ENCODE data around the gene OAF. TPM values are rescaled to one million over a fixed set of nuclear protein-coding genes. Genes with fewer than 3 reads are reported as not detected.
A peak's percentile ranks its signal among the peaks of the same experiment; 100 is the strongest.

Gene OAF
- total RNA-seq (10 to 100 TPM; 10.3 to 41.9 (median 19.9) TPM), polyA plus RNA-seq (10 to 100 TPM; 11.9 to 26.4 TPM)
- long read RNA-seq, donor 1, transcript OAF-201 (4 exons, 2,525 nt) = major isoform, 23 of 29 reads
- long read RNA-seq, donor 1, partial matches to known transcripts = 1 of 29 reads
- long read RNA-seq, donor 1, other reads (novel, unspliced or antisense) = 5 of 29 reads
- long read RNA-seq, donor 2, partial matches to known transcripts = 3 of 4 reads
- long read RNA-seq, donor 2, other reads (novel, unspliced or antisense) = 1 of 4 reads
- long read RNA-seq, donor 3, transcript OAF-201 (4 exons, 2,525 nt) = major isoform, 23 of 28 reads
- long read RNA-seq, donor 3, partial matches to known transcripts = 1 of 28 reads
- long read RNA-seq, donor 3, other reads (novel, unspliced or antisense) = 2 of 28 reads

GRCh38 chr11:120210626-120211521 is at the start of gene OAF:
OAF (plus strand) TSS chr11:120211032; CDS start chr11:120211280, 248 bp downstream.
- H3K27me3 ChIP-seq = no peaks in the 10 kb centered on the region
- intact Hi-C loops (cut with DNase I) = loop anchor here in 2 of 10 donors (5.0 kb wide), 2 partner anchors 34 to 39 kb away; no protein-coding TSS in a partner anchor
- H3K9me3 ChIP-seq = no peaks in the 10 kb centered on the region
- H3K4me3 ChIP-seq = peak within 1 kb of the TSS; percentile 54 to 94 (median 72)
- H3K27ac ChIP-seq = peak within 1 kb of the TSS; percentile 67 to 87 (median 77)
- peaks cover 0 to 67% (median 34%) of the 10 kb centered on the region in 12 donors for H3K4me1 ChIP-seq
- ATAC-seq = peak; percentile 55 to 88 (median 82)
- peak; percentile 80 to 88 (median 81) for DNase-seq
- peaks cover 0 to 15% (median 0%) of the 10 kb centered on the region in 9 donors for H3K36me3 ChIP-seq
- TF ChIP-seq POLR2A (IDR thresholded peaks at IDR 0.05) (peak in 1 of 2 donors; percentile 45), CTCF (IDR thresholded peaks at IDR 0.05) (peak in 9 of 12 donors; percentile 4 to 40 (median 17))
- WGBS, 4 donors = 1% methylated on average over 52 to 108 of the region's 108 CpGs

GRCh38 chr11:120167659-120168058 is 43.2 kb upstream of the OAF start:
- intact Hi-C loops (cut with DNase I) = loop anchor here in 4 of 10 donors (5.0 kb wide), 2 partner anchors 500 to 685 kb away; no protein-coding TSS in a partner anchor
- whole genome bisulfite sequencing, 4 donors = 58 to 74% (median 67%) methylated on average over 11 of the region's 11 CpGs
- H3K36me3 ChIP-seq = no peaks in the 10 kb centered on the region
- H3K27ac ChIP-seq = no peak overlapping the region
- no peak overlapping the region for H3K4me3 ChIP-seq
- H3K4me1 ChIP-seq = peaks cover 0 to 24% (median 8%) of the 10 kb centered on the region in 12 donors
- H3K9me3 ChIP-seq = peaks cover 0 to 18% (median 2%) of the 10 kb centered on the region in 12 donors
- TF ChIP-seq POLR2A (IDR thresholded peaks at IDR 0.05) = no peak
- no peak for TF ChIP-seq CTCF (IDR thresholded peaks at IDR 0.05)
- peaks cover 0 to 76% (median 24%) of the 10 kb centered on the region in 9 donors for H3K27me3 ChIP-seq
- ATAC-seq (no peak), DNase-seq (no peak)

- ATAC-seq = no peak
- peaks cover 0 to 25% (median 8%) of the 10 kb centered on the region in 12 donors for H3K4me1 ChIP-seq
- H3K27me3 ChIP-seq = peaks cover 0 to 81% (median 24%) of the 10 kb centered on the region in 9 donors
- H3K9me3 ChIP-seq = peaks cover 0 to 18% (median 2%) of the 10 kb centered on the region in 12 donors
- peak overlapping the region; percentile 25 to 68 (median 53) for H3K4me3 ChIP-seq
- WGBS, 4 donors = 33 to 44% (median 35%) methylated on average over 23 to 35 of the region's 35 CpGs
- H3K27ac ChIP-seq = peak overlapping the region in 4 of 12 donors; percentile 26 to 55 (median 42)
- TF ChIP-seq CTCF (IDR thresholded peaks at IDR 0.05) = no peak
- TF ChIP-seq POLR2A (IDR thresholded peaks at IDR 0.05) = no peak
- no peaks in the 10 kb centered on the region for H3K36me3 ChIP-seq
- no peak for DNase-seq
- intact Hi-C loops (cut with DNase I) = loop anchor here in 4 of 10 donors (5.0 kb wide), 2 partner anchors 501 to 686 kb away; no protein-coding TSS in a partner anchor
These were observed 42.5 kb upstream of the OAF start for GRCh38 chr11:120168108-120168959.

Data from heart left ventricle (tissue), 16 donors.